Stimulated activated naive CD4-positive, alpha-beta T cell treated with Interleukin-2 at 50 U/mL for 16 hours (primary cell): ENCODE data around the gene HTR7.
"Not testable (repeated sequence)": the region's sequence is repeated elsewhere in the genome, so short reads cannot be mapped to it uniquely, and the experiment has no call there.

ENCODE experiments used
- DNase-seq: peaks from one replicate; lab custom pipeline; 2025; lab: John Stamatoyannopoulos, UW

HTR7 gene

DNA sequence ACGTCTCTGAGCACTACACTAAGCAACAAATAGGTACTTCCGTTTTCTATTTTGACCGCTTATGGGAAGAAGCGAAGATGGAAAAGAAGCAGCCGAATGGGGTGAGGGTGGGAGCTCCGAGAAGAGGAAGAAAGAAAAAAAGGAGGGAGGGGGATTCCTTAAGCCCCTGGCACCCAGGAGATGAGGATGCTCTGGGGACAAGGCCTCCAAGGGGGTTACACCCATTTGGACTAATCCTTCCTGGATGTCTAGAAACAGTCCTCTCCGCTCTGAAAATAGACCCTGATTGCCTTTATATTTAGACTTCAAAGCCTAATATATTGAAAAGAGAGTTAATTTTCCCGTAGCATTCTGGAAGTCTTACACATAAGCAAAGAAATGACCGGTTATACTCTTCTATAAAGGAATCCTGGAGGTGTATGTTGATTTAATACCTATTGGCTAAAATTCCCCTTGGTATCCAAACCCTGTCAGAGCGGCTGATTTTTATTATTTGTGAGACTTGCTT is 676 bp upstream of the HTR7 start:
- DNase-seq: no peak

DNA sequence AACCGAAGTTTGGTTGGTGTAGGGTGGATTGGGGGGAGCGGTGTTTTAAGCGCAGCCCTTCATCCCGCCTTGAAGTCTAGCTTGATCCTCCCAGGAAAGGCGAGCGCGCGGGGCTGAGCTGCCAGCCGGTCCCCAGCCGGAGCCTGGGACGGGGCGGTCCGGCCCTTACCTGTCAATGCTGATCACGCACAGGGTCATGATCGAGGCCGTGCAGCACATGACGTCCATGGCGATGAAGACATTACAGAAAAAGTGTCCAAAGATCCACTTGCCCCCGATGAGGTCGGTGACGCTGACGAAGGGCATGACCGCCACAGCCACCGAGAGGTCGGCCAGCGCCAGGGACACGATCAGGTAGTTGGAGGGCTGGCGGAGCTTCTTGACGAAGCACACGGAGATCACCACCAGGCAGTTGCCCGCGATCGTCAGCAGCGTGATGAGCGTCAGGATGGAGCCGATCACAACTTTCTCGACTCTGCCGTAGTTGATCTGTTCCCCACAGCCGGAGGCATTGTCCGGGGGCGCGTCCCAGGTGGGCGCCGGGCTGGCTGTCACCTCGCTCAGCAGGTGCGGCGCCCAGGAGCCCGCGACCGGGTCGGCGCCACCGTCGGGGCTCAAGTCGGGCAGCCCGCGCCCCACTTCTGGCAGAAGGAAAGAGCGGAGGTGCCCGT is 740 bp downstream of the HTR7 start:
- DNase-seq: peak; percentile 9

DNA sequence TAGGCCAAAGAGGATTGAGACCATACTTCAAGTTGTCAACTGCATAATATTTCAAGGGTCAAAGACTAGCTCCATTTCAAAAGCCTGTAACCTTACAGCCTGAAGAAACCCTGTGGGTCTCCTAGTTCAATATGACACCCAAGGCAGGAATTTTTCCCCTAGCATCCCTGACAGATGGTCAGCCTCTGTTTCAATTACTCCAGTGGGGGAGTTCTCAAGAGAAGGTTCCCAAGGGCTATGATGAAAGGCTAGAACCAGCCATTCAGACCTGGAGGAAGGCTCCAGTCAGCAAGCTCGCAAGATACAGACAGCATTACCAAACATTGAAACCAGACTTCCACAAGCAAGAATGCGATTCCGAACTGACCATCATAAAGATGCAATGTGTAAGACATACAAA is 1.6 kb downstream of the HTR7 start:
- no peak for DNase-seq

DNA sequence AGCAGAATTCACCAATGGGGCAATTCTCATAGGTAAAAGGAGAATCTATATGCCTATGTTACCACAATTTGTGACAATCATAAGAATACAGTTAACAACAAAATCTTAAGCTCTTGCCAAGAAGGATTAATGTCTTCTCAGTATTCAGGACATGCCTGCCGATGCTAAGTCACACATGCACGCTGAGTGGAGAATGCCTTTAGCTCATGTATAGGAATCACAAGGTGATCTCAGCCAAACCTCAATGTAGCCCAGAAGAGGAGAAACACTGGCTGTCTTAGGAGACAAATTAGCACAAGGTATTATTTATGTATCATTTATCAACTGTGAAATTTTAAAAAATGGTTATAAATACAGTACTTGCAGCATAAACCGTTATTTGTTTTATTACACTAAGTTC is 2.7 kb downstream of the HTR7 start:
- DNase-seq: no peak

DNA sequence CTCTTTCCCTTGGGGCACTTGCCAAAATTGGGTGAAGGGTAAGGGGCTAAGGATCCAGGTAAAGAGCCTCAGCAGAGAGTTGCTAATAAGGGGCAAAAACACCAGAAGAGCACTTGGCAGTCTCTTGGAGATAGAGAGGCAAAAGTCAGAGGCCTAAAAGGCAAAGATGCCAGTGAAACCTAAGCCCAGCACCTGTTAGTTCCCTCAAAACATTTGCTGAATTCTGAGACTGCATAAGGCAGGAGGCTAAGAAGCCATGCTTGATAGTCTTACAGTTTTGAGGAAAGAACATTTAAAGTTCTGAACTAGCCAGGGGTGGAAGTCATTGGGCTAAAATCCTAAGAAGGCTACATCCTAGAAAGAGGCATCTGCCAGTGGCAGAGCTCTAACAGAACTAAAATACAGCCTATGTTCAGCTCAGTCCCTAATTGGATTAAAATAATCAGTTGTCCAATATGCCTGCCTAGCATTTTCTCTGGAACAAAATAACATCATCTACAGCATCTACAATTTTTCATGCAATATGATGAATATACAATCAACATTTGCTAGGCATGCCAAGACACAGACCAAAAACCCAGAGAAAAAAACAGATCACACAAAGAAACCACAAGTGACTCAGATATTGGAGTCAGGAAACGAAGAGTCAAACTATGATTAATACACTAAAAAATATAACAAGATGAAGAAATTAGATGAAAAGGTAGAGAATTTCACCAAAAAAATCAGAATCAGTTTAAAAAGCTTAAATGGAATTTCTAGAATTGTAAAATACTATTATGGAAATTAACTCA is 7.7 kb downstream of the HTR7 start:
- no peak for DNase-seq

DNA sequence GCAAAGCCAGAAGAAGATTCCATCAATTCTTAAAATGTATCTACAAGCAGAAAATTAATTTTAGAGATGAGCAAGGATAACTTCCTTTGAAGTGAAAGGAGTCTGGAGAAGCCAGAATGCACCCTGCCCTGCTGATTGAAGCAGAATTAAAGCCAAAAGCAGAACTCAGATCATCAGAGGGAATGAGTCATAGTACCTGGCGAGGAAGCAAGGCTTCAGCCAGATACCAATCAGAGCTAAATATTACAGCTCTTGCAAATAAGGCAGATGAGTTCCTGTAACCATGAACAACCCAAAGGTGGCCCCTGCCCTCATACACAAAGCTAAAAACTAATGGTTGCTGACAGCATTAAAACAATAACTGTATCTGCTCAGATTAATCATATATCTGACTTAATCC is 10.4 kb downstream of the HTR7 start:
- no peak for DNase-seq

DNA sequence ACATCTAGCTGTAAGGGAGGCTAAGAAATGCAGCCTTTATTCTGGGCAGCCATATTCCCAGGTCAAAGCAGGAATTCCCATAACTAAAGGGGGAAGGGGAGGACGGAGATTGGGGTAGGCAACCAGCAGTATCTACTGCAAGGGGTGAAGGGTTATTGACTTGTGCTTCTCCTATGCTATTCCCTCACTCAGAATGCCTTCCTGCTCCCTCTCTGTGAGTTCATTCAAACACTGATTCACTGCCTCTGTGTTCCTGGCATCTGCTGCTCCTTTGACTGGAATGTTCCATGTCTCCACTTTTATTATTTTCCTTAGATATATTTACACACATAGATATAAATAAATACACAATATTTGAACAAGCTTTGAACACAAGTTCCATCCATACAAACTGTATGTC is 11.1 kb downstream of the HTR7 start:
- no peak for DNase-seq

DNA sequence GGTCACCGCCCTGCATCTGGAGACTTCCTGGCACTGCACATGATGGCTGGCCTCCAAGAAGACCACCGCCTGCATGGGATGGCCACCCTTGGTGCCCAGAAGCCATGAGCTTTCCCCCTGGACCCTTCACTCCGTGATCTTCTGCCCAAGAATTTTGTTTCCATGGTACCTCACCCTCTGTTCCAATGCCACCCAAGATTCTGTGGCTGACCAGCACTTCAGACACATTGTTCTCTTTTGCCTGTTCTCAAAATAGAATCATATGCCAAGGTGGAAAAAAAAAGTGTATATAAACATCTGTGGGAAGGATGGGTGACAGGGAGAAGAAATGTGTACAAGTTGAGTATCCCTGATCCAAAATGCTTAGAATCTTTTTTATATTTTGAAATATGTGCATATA is 12.1 kb downstream of the HTR7 start:
- DNase-seq: no peak

DNA sequence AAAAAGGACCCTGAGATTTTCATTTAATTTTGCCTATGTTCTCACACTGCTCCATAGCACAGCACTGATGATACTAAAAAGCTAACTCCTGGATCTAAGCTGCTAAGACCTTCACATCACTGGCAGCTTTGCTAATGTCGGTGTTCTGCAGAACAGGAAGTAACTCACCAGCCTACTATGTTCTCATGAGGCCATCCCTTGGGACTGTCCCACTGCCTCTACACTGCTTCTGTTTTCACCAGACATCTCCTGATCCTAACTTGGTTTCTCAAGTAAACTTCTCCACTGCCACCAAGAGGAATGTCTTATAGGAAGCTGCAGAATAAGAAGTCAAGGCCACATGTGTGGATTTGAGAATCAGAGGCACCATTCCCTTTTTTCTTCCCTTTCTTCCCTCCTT is 15.1 kb downstream of the HTR7 start:
- no peak for DNase-seq

DNA sequence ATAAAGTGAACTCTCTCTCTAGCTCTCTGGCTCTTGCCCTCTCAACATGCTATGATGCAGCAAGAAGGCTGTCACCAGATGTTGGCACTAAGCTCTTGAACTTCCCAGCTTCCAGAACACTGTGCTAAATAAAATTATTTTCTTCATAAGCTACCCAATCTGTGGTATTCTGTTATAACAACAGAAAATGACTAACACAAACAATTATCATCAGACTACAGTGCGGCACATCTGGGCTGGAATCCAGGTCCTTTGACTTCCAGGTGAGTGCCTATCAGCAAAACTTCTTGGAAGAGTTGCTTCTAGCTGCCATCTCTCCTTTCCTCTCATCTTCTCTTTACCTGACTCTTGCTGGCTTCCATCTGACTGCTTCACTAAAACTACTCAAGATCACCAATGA is 20.4 kb downstream of the HTR7 start:
- DNase-seq: no peak

DNA sequence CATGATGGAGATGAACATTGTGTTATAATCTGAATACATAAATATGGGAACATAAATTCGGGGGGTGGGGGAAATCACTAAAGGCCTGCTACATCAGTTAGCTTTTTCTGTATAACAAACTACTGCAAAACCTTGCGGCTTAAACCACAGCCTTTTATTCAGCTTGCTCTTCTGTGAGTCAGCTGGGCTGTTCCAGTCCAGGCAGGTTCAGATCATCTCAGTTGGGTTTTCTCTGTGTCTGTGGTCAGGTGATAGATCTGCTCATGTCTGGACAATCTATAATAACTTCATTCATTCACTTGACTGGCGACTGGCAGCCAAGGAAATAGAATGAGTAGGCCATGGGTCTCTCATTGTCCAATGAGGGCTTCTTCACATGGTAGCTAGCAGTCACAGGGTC is 23.5 kb downstream of the HTR7 start:
- no peak for DNase-seq

DNA sequence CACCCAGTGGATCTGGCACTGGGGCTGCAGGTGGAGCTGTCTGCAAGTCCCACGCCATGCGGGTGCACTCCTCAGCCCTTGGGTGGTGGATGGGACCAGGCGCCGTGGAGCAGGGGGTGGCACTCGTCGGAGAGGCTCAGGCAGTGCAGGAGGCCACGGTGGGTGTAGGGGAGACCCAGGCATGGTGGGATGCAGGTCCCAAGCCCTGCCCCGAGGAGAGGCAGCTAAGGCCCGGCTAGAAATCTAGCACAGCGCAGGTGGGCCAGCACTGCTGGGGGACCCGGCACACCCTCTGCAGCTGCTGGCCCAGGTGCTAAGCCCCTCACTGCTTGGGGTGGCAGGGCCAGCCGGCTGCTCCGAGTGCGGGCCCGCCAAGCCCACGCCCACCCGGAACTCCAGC is 25.7 kb downstream of the HTR7 start:
- DNase-seq: no peak

DNA sequence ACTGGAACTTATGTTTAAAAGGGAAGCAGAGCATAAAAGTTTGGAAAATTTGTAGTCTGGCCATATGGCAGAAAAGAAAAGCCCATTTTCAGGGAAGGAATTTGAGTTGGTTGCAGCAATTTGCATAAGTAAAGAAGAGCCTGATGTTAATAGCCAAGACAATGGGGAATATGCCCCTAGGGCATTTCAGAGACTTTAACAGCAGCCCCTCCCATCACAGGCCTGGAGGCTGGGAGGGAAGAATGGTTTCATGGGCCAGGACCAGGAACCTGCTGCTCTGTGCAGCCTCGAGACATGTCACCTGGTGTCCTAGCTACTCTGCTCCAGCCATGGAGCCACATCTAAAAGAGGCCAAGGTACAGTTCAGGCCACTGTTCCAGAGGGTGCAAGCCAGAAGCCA is 35.3 kb downstream of the HTR7 start:
- no peak for DNase-seq

DNA sequence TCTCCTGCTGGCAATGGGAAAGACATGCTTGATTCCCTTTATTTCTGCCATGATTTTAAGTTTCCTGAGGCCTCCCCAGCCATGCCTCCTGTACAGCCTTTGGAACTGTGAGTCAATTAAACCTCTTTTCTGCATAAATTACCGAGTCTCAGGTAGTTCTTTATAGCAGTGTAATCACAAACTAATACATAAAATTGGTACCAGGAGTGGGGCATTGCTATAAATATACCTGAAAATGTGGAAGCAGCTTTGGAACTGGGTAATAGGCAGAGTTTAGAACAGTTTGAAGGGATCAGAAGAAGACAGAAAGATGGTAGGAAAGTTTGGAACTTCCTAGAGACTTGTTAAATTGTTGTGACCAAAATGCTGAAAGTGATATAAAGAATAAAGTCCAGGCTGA is 36.0 kb downstream of the HTR7 start:
- not testable (repeated sequence) for DNase-seq

DNA sequence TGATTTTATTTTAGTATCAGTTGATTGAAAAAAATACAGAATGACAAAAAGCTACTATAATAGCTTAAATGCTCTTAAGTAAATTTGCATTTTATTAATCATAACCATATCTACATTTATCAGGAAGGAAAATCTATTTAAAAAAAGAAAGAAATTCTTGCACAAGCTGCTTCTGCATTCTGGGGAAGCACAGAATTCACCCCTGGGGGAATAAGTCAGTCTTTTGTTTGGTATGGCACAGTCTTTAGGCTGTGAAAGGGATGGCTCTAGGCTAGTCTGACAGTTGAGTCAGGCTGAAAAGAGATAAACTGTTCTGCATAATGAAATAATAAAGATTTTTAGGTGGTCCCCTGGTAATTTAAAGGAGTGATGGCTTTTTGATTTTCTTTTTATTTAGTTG is 37.9 kb downstream of the HTR7 start:
- DNase-seq: no peak

DNA sequence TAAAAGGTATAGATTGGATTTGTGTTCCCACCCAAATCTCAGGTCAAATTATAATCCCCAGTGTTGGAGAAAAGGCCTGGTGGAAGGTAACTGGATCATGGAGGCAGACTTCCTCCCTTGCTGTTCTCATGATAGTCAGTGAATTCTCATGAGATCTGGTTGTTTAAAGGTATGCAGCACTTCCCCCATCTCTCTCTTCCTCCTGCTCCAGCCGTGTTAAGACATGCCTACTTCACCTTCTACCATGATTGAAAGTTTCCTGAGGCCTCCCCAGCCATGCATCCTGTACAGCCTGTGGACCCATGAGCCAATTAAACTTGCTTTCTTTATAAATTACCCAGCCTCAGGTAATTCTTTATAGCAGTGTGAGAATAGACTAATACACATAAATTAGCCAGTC is 39.1 kb downstream of the HTR7 start:
- no peak for DNase-seq

DNA sequence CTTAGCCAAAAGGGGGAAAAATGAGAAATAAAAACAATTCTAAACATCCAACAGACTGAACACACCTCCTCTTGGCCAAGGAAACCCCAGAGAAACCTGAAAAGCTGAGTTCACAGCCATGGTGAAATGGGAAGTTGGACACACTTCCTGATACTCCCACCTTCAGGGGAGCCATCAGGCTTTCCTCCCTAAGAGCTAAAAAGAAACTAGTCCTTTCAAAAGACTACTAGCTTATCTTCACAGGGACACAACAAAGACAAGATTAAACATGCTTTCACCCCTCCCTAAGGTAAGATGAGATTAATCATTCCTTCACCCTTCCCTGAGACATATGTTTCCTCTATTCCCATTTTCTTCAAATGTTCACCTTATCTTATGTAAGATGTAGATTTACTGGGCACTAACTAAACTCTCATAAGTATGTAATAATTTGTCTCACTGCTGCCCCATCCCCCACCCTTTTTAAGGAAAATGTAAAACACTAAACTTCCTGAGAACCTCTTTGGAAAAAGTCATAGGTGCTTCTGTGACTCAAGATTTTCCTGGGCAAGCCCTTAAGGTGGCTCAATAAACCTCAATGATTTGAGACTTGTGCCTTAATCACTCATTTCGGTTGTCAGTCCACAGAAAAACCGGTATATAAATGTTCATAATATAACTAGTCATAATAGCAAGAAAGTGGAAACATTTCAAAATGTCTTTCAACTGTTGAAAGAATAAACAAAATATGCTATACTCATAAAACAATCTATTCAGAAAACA is 40.5 kb downstream of the HTR7 start:
- no peak for DNase-seq

DNA sequence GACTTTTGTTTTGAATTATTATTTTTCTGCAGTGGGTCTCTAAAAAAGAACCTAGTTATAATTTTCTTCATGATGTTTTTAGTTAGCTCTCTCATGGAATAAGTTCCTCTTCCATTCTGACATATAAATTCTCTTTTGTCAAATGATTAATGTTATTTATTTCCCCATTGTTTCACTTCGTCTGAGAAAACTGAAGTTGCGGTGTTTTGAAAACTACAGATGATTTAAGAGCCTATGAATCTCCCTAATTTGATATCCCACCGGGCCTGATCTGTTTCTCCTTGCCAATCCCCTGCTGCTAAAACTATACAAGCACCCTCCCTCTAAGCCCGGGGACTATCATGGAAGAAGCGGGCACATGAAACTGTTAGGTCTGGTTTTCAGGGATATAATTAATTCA is 41.4 kb downstream of the HTR7 start:
- DNase-seq: no peak

DNA sequence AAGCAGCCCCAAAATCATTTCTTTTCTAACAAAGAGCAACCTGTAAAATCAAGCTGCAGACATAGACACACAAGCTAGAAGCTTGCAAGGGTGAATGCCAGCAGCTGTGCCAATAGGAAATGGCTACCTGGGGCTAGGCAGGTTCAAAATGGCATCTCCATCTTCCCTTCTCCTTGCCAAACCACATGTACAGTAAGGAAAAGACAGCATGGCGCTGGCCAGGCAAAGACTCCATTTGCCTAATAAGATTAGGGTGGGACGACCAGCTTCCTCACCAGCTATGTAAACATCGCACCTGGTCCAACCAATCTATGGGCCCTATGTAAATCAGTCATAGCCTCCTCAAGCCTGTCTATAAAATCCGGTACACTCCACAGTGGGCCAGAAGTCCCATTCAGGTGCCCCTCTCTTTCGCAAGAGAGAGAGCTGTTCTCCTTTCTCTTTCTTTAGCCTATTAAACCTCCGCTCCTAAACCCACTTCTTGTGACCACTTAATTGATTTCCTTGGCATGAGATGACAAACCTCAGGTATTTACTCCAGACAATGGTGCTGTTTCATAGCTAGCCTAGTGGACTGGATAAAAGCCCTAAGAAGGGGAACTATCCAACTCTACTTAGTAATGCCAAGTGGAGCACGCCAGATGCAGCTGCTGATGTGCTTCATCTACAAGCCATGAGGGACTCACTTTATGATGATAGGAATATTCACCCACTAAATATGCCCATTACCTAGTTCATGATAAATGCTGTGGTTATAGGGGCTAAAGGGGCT is 44.1 kb downstream of the HTR7 start:
- DNase-seq: no peak

DNA sequence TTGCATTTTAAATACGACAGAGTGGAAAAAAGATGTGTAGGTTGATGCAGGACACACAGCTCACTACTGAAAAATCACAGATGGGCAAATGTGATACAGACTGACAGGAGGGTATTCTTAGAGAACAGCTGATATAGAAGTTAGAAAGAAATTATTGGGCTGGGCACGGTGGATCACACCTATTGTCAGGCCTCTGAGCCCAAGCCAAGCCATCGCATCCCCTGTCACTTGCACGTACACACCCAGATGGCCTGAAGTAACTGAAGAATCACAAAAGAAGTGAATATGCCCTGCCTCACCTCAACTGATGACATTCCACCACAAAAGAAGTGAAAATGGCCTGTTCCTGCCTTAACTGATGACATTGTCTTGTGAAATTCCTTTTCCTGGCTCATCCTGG is 50.7 kb downstream of the HTR7 start:
- DNase-seq: not testable (repeated sequence)

DNA sequence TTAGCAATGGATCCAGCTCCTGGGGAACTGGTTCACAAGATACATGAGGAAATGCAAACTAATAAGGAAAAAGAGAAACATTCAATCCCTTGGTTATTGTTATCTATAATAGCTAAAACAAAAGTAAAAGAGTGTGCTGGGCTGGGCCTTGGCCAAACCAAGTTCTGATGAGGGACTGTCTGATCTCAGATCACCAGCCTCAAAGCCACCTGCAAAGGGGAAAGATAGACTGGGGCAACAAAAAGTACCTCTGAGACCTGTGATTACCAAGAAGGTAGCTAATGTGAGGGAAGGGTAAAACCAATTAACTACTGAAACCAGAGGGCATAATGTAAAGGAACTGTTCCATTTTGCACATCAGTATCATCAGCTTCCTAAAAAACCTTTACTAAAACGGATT is 51.2 kb downstream of the HTR7 start:
- DNase-seq: no peak

DNA sequence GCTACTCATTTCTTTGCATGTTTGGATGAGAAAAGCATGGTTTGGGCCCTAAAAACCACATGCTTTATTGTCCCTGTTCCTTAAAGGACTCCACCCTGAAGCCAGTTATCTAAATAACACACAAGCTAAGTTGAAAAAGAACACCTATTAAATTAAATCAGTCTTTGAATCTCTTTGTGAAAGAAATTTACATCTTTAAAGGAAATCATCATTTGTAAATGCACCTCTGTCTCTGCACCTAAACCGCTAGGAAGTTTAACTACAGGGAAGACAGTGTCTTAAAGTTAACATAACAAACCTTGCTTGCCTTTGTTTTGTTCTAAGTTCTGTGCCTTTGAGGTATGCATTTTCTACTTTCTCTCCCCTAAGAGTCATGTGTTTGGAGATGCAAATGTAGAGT is 52.6 kb downstream of the HTR7 start:
- DNase-seq: no peak
